Measurements from ENCODE around the gene ETNPPL. TPM values are rescaled to one million over a fixed set of nuclear protein-coding genes. Genes with fewer than 3 reads are reported as not detected.

Gene ETNPPL
- total RNA-seq, 4 donors from 2014 or later = not detected

GRCh38 chr4:108787106-108787505 is 24.3 kb upstream of the ETNPPL start:
- TF ChIP-seq, protein P1, sequence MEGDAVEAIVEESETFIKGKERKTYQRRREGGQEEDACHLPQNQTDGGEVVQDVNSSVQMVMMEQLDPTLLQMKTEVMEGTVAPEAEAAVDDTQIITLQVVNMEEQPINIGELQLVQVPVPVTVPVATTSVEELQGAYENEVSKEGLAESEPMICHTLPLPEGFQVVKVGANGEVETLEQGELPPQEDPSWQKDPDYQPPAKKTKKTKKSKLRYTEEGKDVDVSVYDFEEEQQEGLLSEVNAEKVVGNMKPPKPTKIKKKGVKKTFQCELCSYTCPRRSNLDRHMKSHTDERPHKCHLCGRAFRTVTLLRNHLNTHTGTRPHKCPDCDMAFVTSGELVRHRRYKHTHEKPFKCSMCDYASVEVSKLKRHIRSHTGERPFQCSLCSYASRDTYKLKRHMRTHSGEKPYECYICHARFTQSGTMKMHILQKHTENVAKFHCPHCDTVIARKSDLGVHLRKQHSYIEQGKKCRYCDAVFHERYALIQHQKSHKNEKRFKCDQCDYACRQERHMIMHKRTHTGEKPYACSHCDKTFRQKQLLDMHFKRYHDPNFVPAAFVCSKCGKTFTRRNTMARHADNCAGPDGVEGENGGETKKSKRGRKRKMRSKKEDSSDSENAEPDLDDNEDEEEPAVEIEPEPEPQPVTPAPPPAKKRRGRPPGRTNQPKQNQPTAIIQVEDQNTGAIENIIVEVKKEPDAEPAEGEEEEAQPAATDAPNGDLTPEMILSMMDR (IDR thresholded peaks at IDR 0.05) = no peak
- TF ChIP-seq POLR2A (IDR thresholded peaks at IDR 0.05) = no peak
- Histone ChIP-seq H3K9me3 (no peaks in the 10 kb centered on the region), H3K4me3 (no peak overlapping the region), H3K27ac (no peak overlapping the region), H3K27me3 (no peaks in the 10 kb centered on the region), H3K4me1 (no peaks in the 10 kb centered on the region), H3K36me3 (no peaks in the 10 kb centered on the region)
- DNase-seq = no peak

DNA sequence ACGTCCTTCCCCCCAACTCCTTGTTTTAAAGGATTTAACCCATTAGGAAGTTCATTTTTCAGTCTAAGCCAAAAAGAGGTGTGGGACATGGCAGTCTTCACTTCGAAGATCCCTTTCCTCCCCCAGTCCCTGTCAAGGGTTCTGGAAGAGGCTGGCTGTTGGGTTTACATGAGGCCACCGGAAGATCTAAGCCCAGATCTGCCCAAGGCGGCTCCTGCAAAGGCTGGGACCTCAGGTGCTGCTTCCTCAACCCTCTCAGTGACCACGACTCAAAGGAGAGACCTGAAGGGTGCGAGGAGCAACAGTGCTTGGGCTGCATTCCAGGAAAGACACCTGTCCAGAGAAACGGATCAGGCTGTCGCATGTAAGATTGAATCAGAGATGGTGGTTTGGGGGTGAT is 23.5 kb upstream of the ETNPPL start:
- no peaks in the 10 kb centered on the region for H3K36me3 ChIP-seq
- H3K27ac ChIP-seq = no peak overlapping the region
- no peaks in the 10 kb centered on the region for H3K27me3 ChIP-seq
- H3K4me3 ChIP-seq = no peak overlapping the region
- no peaks in the 10 kb centered on the region for H3K9me3 ChIP-seq
- no peaks in the 10 kb centered on the region for H3K4me1 ChIP-seq
- no peak for DNase-seq
- TF ChIP-seq, protein P1 (IDR thresholded peaks at IDR 0.05) = no peak
- TF ChIP-seq POLR2A (IDR thresholded peaks at IDR 0.05) = no peak

DNA sequence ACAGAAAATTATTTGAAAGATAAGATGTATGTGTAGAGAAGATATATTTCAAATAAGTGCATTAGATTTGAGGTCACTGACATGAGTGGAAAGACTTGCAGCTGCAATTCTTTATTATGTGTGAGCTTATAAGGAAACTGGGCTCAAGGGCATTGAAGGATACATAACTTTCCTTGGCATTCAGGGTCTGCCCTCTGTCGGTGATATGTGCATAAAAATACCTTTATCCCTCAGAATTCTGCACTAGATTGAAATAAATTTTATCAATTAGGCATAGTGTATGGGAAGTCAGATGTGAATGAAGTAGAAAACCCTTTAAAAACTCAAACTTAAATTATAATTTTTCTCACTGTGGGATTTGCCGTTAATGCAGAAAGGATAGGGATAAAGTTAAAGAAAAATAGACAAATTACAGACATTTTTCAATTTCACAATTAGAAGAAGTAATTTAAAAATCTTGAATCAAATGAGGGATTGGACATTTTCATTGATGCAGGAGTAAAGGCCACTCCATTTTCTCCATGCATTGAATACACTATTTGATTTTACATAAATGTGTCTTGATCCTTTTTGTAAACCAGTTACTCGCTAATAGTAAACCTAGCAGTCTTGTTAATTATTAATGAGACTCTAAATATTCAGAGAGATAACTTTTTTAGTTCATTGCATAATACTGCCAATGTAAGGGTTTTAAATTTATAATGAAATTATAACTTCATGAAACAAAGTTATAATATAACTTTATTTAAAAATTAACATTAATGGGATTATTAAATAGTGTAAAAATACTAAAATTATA is 21.0 kb upstream of the ETNPPL start:
- no peak overlapping the region for H3K27ac ChIP-seq
- no peak overlapping the region for H3K4me3 ChIP-seq
- DNase-seq = no peak
- no peaks in the 10 kb centered on the region for H3K27me3 ChIP-seq
- TF ChIP-seq, protein P1 (IDR thresholded peaks at IDR 0.05) = no peak
- TF ChIP-seq POLR2A (IDR thresholded peaks at IDR 0.05) = no peak
- no peaks in the 10 kb centered on the region for H3K9me3 ChIP-seq
- H3K36me3 ChIP-seq = no peaks in the 10 kb centered on the region
- no peaks in the 10 kb centered on the region for H3K4me1 ChIP-seq

- no peak for TF ChIP-seq POLR2A (IDR thresholded peaks at IDR 0.05)
- TF ChIP-seq, protein P1 (IDR thresholded peaks at IDR 0.05) = no peak
- H3K4me3 ChIP-seq = no peak overlapping the region
These were observed 17.1 kb upstream of the ETNPPL start for GRCh38 chr4:108779958-108780357.

DNA sequence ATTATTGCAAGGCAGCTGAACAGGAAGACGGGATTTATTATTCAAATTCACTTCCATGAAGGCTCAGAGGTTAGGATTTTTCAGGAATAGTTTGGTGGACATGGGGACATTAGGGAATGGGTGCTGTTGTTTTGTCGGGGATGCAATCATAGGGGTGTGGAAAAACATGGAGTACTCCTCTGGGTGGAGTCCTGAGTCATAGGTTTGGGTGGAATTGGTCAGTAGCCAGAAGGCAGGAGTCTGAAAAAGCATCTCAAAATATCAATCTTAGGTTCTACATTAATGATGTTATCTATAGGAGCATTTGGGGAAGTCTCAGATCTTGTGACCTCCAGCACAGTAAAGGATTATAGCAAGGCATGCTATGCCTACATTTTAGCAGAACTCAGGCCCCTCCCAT is 14.5 kb upstream of the ETNPPL start:
- Histone ChIP-seq H3K9me3 (no peaks in the 10 kb centered on the region), H3K27me3 (no peaks in the 10 kb centered on the region), H3K4me1 (no peaks in the 10 kb centered on the region), H3K27ac (no peak overlapping the region), H3K36me3 (no peaks in the 10 kb centered on the region), H3K4me3 (no peak overlapping the region)
- no peak for DNase-seq
- TF ChIP-seq POLR2A (IDR thresholded peaks at IDR 0.05) = no peak
- TF ChIP-seq, protein P1 (IDR thresholded peaks at IDR 0.05) = no peak

More at GRCh38 chr4:108779958-108780357, 17.1 kb upstream of the ETNPPL start:
- Histone ChIP-seq H3K36me3 (no peaks in the 10 kb centered on the region), H3K27ac (no peak overlapping the region), H3K9me3 (no peaks in the 10 kb centered on the region), H3K4me1 (no peaks in the 10 kb centered on the region), H3K27me3 (no peaks in the 10 kb centered on the region)
- DNase-seq = no peak

All from Peyer's patch (tissue), 4 donors.